Iris pigment epithelial cell (primary cell): ENCODE data around the gene TAF1B.
"Not testable (repeated sequence)": the region's sequence is repeated elsewhere in the genome, so short reads cannot be mapped to it uniquely, and the experiment has no call there.

Experiments used
- DNase-seq: peaks from one replicate; pipeline ENCODE4 v3.0.0-alpha.2; 2011; ENCODE audit warnings: low read depth

The TAF1B gene

GRCh38 chr2:9885036-9885684, 41.9 kb downstream of the TAF1B start:
- DNase-seq: peak; percentile 58

- no peak for DNase-seq
Observed at GRCh38 chr2:9887513-9887912, 44.2 kb downstream of the TAF1B start.

- peak; percentile 46 for DNase-seq
Observed at GRCh38 chr2:9889812-9890261, 46.6 kb downstream of the TAF1B start.

- no peak for DNase-seq
Observed at GRCh38 chr2:9892236-9892635, 49.0 kb downstream of the TAF1B start.

GRCh38 chr2:9895669-9896590, 52.7 kb downstream of the TAF1B start:
- no peak for DNase-seq

GRCh38 chr2:9897331-9897737, 54.1 kb downstream of the TAF1B start:
- peak; percentile 98 for DNase-seq

- DNase-seq: peak; percentile 40
Observed at GRCh38 chr2:9897846-9898245, 54.6 kb downstream of the TAF1B start.

GRCh38 chr2:9905413-9905812, 62.1 kb downstream of the TAF1B start:
- DNase-seq: no peak

GRCh38 chr2:9907402-9907801, 64.1 kb downstream of the TAF1B start:
- DNase-seq: no peak

GRCh38 chr2:9908639-9909038, 65.4 kb downstream of the TAF1B start:
- no peak for DNase-seq

GRCh38 chr2:9909106-9909505, 65.8 kb downstream of the TAF1B start:
- DNase-seq: peak; percentile 51

- no peak for DNase-seq
Observed at GRCh38 chr2:9910699-9911098, 67.4 kb downstream of the TAF1B start.

GRCh38 chr2:9912468-9912867, 69.2 kb downstream of the TAF1B start:
- DNase-seq: no peak

GRCh38 chr2:9914384-9915065, 71.3 kb downstream of the TAF1B start:
- DNase-seq: peak; percentile 87

- DNase-seq: peak; percentile 15
Observed at GRCh38 chr2:9918275-9918674, 75.0 kb downstream of the TAF1B start.

GRCh38 chr2:9919512-9919911, 76.2 kb downstream of the TAF1B start:
- no peak for DNase-seq

GRCh38 chr2:9927020-9927419, 83.7 kb downstream of the TAF1B start:
- not testable (repeated sequence) for DNase-seq

GRCh38 chr2:9937258-9937657, 94.0 kb downstream of the TAF1B start:
- no peak for DNase-seq

GRCh38 chr2:9937968-9938367, 94.7 kb downstream of the TAF1B start:
- no peak for DNase-seq

GRCh38 chr2:9939587-9940485, 96.6 kb downstream of the TAF1B start:
- DNase-seq: no peak

- DNase-seq: peak; percentile 77
Observed at GRCh38 chr2:9941196-9941995, 98.1 kb downstream of the TAF1B start.
